ENCODE data around the gene TMEM121B.

DNA sequence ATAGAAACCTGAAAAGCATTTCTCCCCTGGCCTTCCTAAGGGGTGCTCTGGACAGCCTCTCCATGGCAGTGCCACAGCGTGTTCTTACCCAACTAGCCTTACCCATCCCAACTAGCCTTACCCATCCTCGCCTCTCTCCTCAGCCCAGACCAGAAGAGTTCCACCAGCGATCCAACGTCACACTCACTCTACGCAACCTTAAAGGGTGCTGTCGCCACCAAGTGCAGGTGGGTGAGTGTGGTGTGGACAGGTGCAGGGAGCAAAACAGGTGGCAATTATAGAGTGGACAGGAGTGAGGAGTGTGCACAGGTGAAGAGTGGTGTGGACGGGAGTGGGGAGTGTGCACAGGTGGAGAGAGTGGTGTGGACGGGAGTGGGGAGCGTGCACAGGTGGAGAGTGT, 17.8 kb downstream of the TMEM121B start:
- TF ChIP-seq, protein P1, sequence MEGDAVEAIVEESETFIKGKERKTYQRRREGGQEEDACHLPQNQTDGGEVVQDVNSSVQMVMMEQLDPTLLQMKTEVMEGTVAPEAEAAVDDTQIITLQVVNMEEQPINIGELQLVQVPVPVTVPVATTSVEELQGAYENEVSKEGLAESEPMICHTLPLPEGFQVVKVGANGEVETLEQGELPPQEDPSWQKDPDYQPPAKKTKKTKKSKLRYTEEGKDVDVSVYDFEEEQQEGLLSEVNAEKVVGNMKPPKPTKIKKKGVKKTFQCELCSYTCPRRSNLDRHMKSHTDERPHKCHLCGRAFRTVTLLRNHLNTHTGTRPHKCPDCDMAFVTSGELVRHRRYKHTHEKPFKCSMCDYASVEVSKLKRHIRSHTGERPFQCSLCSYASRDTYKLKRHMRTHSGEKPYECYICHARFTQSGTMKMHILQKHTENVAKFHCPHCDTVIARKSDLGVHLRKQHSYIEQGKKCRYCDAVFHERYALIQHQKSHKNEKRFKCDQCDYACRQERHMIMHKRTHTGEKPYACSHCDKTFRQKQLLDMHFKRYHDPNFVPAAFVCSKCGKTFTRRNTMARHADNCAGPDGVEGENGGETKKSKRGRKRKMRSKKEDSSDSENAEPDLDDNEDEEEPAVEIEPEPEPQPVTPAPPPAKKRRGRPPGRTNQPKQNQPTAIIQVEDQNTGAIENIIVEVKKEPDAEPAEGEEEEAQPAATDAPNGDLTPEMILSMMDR (IDR thresholded peaks at IDR 0.05) = no peak
- no peak for TF ChIP-seq POLR2A (IDR thresholded peaks at IDR 0.05)
